ENCODE measurements around the gene RFPL4A.
"Not testable (repeated sequence)": the region's sequence is repeated elsewhere in the genome, so short reads cannot be mapped to it uniquely, and the experiment has no call there.

- TF ChIP-seq CTCF, POLR2AphosphoS5, EP300 (IDR thresholded peaks at IDR 0.05): not testable (repeated sequence)
These were observed 40.8 kb upstream of the RFPL4A start for GRCh38 chr19:55717879-55718711.

Data from upper lobe of left lung (tissue), 4 donors.